ENCODE measurements around the gene CSTB.

Gene CSTB

GRCh38 chr21:43810505-43811261, 34.6 kb upstream of the CSTB start:
- DNase-seq = peak; percentile 57

GRCh38 chr21:43809853-43810504, 33.9 kb upstream of the CSTB start:
- DNase-seq = no peak

- no peak for DNase-seq
Observed at GRCh38 chr21:43809346-43809799, 33.3 kb upstream of the CSTB start.

GRCh38 chr21:43808832-43809251, 32.7 kb upstream of the CSTB start:
- no peak for DNase-seq

- DNase-seq = no peak
Observed at GRCh38 chr21:43808367-43808766, 32.3 kb upstream of the CSTB start.

GRCh38 chr21:43806017-43806710, 30.1 kb upstream of the CSTB start:
- no peak for DNase-seq

- DNase-seq = no peak
Observed at GRCh38 chr21:43805275-43805800, 29.2 kb upstream of the CSTB start.

GRCh38 chr21:43803558-43804300, 27.6 kb upstream of the CSTB start:
- no peak for DNase-seq

GRCh38 chr21:43802713-43803313, 26.7 kb upstream of the CSTB start:
- no peak for DNase-seq

GRCh38 chr21:43801006-43801783, 25.1 kb upstream of the CSTB start:
- DNase-seq = no peak

GRCh38 chr21:43800566-43800965, 24.5 kb upstream of the CSTB start:
- no peak for DNase-seq

GRCh38 chr21:43800124-43800523, 24.0 kb upstream of the CSTB start:
- no peak for DNase-seq

GRCh38 chr21:43799301-43799840, 23.3 kb upstream of the CSTB start:
- DNase-seq = no peak

GRCh38 chr21:43797925-43798715, 22.0 kb upstream of the CSTB start:
- DNase-seq = no peak

- no peak for DNase-seq
Observed at GRCh38 chr21:43797415-43797814, 21.3 kb upstream of the CSTB start.

- no peak for DNase-seq
Observed at GRCh38 chr21:43794857-43795256, 18.7 kb upstream of the CSTB start.

GRCh38 chr21:43794311-43794710, 18.2 kb upstream of the CSTB start:
- DNase-seq = no peak

- no peak for DNase-seq
Observed at GRCh38 chr21:43793243-43793642, 17.1 kb upstream of the CSTB start.

- no peak for DNase-seq
Observed at GRCh38 chr21:43792406-43792805, 16.3 kb upstream of the CSTB start.

GRCh38 chr21:43790010-43790524, 14.0 kb upstream of the CSTB start:
- DNase-seq = no peak
